ENCODE measurements around the gene DNMT3A. TPM values are rescaled to one million over a fixed set of nuclear protein-coding genes. Genes with fewer than 3 reads are reported as not detected.

Gene DNMT3A
- total RNA-seq, 4 donors from 2014 or later, result 11.3 to 29.5 (median 16.9) TPM

- 78% methylated on average over 3 of the region's 10 CpGs for WGBS
- peaks cover 7 to 35% (median 21%) of the 10 kb centered on the region in 4 donors for H3K36me3 ChIP-seq
- H3K9me3 ChIP-seq, result no peaks in the 10 kb centered on the region
- H3K4me3 ChIP-seq, result no peak overlapping the region
- TF ChIP-seq, protein P1, sequence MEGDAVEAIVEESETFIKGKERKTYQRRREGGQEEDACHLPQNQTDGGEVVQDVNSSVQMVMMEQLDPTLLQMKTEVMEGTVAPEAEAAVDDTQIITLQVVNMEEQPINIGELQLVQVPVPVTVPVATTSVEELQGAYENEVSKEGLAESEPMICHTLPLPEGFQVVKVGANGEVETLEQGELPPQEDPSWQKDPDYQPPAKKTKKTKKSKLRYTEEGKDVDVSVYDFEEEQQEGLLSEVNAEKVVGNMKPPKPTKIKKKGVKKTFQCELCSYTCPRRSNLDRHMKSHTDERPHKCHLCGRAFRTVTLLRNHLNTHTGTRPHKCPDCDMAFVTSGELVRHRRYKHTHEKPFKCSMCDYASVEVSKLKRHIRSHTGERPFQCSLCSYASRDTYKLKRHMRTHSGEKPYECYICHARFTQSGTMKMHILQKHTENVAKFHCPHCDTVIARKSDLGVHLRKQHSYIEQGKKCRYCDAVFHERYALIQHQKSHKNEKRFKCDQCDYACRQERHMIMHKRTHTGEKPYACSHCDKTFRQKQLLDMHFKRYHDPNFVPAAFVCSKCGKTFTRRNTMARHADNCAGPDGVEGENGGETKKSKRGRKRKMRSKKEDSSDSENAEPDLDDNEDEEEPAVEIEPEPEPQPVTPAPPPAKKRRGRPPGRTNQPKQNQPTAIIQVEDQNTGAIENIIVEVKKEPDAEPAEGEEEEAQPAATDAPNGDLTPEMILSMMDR (IDR thresholded peaks at IDR 0.05), result no peak
- TF ChIP-seq POLR2AphosphoS5 (IDR thresholded peaks at IDR 0.05), result no peak
- no peak for TF ChIP-seq POLR2A (IDR thresholded peaks at IDR 0.05; ENCODE audit: low read depth)
- no peak for TF ChIP-seq EP300 (IDR thresholded peaks at IDR 0.05)
- intact Hi-C loops (cut with DNase I), result no loop called here
- DNase-seq (ENCODE audit: extremely low spot score), result no peak
- no peaks in the 10 kb centered on the region for H3K27me3 ChIP-seq
- peaks cover 24 to 34% (median 30%) of the 10 kb centered on the region in 4 donors for H3K4me1 ChIP-seq
- H3K27ac ChIP-seq (replicated peaks in 1 of 4), result peak overlapping the region in 2 of 4 donors; percentile 21 to 22
These were observed 55.7 kb downstream of the DNMT3A start for GRCh38 chr2:25286025-25286400.

DNA sequence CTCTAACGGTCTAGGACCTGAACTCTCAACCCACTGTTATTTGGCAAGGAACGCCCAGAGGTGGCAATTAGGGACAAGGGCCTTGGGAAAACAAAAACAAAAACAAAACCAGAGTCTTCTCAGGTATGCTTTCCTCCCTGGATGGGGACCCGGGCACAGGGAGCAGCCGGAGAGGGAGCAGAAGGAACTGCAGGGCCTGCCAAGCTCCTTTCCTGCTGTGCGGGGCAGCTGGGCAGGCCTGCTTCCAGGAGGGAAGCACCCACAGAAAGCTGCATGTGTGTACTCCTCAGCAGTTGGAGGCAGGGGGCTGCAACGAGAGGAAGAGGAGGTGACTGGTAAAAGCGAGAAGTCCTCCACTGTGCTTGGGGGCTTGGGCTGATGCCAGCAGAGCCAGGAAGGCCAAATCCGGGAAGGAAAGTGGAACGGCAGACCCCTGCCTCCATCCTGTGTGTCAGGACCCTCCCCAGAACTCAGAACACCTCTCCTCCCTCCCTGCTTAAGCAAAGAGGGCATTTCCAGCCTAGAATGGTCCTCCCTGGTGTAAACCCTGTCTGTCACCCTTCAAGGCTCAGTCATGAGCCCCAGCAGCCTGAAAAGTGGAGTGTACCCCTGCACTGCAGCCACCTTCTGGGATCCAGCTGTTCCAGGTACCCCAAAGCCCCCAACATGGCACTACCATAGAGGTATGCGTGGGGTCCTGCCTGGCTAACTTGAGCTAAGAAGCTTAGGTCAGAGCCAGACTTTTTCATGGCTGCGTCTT lies 56.3 kb downstream of the DNMT3A start:
- Histone ChIP-seq H3K9me3 (no peaks in the 10 kb centered on the region), H3K27me3 (no peaks in the 10 kb centered on the region), H3K4me3 (no peak overlapping the region), H3K27ac (replicated peaks in 1 of 4) (peak overlapping the region in 2 of 4 donors; percentile 21 to 36), H3K4me1 (peaks cover 18 to 29% (median 27%) of the 10 kb centered on the region in 4 donors), H3K36me3 (peaks cover 7 to 41% (median 24%) of the 10 kb centered on the region in 4 donors)
- intact Hi-C loops (cut with DNase I), result no loop called here
- no peak for DNase-seq (ENCODE audit: extremely low spot score)
- TF ChIP-seq POLR2A (IDR thresholded peaks at IDR 0.05; ENCODE audit: low read depth), result no peak
- TF ChIP-seq EP300 (IDR thresholded peaks at IDR 0.05), result no peak
- no peak for TF ChIP-seq POLR2AphosphoS5 (IDR thresholded peaks at IDR 0.05)
- 68% methylated on average over 11 of the region's 11 CpGs for WGBS

DNA sequence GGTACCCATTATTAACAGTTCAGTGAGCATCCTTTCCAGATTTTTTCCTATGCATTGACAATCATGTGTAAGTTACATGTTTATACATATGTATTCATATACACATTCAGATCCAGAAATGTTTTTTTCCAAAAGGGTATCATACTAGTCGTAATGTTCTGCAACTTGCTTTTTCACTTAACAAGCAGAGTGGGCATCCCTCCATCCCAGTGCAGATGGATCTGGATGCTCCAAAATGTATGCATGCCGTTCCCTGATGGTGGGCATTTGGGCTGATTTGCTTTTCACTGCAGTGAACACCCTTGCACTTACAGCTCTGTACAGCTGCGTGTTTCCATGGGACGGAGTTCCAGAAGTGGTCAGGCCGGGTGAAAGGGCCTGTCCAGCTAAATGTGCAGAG lies 57.0 kb downstream of the DNMT3A start:
- H3K36me3 ChIP-seq, result peaks cover 7 to 42% (median 24%) of the 10 kb centered on the region in 4 donors
- H3K27ac ChIP-seq (replicated peaks in 1 of 4), result no peak overlapping the region
- TF ChIP-seq, protein P1 (IDR thresholded peaks at IDR 0.05), result no peak
- no peak for TF ChIP-seq POLR2AphosphoS5 (IDR thresholded peaks at IDR 0.05)
- no peak for TF ChIP-seq EP300 (IDR thresholded peaks at IDR 0.05)
- TF ChIP-seq POLR2A (IDR thresholded peaks at IDR 0.05; ENCODE audit: low read depth), result no peak
- no peaks in the 10 kb centered on the region for H3K27me3 ChIP-seq
- no peak for DNase-seq (ENCODE audit: extremely low spot score)
- WGBS, result 74% methylated on average over 5 of the region's 5 CpGs
- no peaks in the 10 kb centered on the region for H3K9me3 ChIP-seq
- no peak overlapping the region for H3K4me3 ChIP-seq
- intact Hi-C loops (cut with DNase I), result no loop called here
- peaks cover 16 to 34% (median 29%) of the 10 kb centered on the region in 4 donors for H3K4me1 ChIP-seq

DNA sequence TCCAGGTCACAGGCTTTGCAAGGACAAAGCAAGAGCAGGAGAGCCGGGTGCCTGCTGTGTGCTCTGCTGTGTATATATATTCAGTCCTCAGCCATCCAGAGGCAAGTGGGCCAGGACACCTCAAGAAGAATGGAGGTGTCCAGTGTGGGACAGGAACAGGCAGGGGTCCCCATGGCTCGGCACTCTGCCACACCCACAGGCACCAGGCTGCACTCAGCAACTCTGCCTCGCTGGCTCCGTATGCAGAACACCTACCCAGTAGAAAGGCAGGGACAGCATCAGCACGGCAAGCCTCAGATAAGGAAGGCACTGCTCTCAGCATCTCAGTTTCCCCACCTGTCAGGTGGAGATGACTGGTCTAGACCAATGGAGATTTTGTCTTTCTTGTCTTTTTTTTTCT lies 57.8 kb downstream of the DNMT3A start:
- peaks cover 7 to 38% (median 24%) of the 10 kb centered on the region in 4 donors for H3K36me3 ChIP-seq
- peaks cover 21 to 42% (median 37%) of the 10 kb centered on the region in 4 donors for H3K4me1 ChIP-seq
- H3K4me3 ChIP-seq, result no peak overlapping the region
- no peaks in the 10 kb centered on the region for H3K9me3 ChIP-seq
- no peak for DNase-seq (ENCODE audit: extremely low spot score)
- WGBS, result 86% methylated on average over 5 of the region's 5 CpGs
- no peak overlapping the region for H3K27ac ChIP-seq (replicated peaks in 1 of 4)
- no peaks in the 10 kb centered on the region for H3K27me3 ChIP-seq
- TF ChIP-seq POLR2A (IDR thresholded peaks at IDR 0.05; ENCODE audit: low read depth), result no peak
- TF ChIP-seq, protein P1 (IDR thresholded peaks at IDR 0.05), result no peak
- no peak for TF ChIP-seq POLR2AphosphoS5 (IDR thresholded peaks at IDR 0.05)
- TF ChIP-seq EP300 (IDR thresholded peaks at IDR 0.05), result no peak
- intact Hi-C loops (cut with DNase I), result no loop called here

GRCh38 chr2:25281941-25282340 lies 59.8 kb downstream of the DNMT3A start:
- no peak for DNase-seq (ENCODE audit: extremely low spot score)
- Histone ChIP-seq H3K9me3 (no peaks in the 10 kb centered on the region), H3K36me3 (peaks cover 7 to 38% (median 24%) of the 10 kb centered on the region in 4 donors), H3K27ac (replicated peaks in 1 of 4) (no peak overlapping the region), H3K4me3 (no peak overlapping the region), H3K4me1 (peaks cover 32 to 62% (median 57%) of the 10 kb centered on the region in 4 donors), H3K27me3 (no peaks in the 10 kb centered on the region)
- 88% methylated on average over 8 of the region's 8 CpGs for WGBS
- intact Hi-C loops (cut with DNase I), result no loop called here
- TF ChIP-seq EP300 (IDR thresholded peaks at IDR 0.05), result no peak
- TF ChIP-seq POLR2A (IDR thresholded peaks at IDR 0.05; ENCODE audit: low read depth), result no peak
- TF ChIP-seq, protein P1 (IDR thresholded peaks at IDR 0.05), result no peak
- no peak for TF ChIP-seq POLR2AphosphoS5 (IDR thresholded peaks at IDR 0.05)
